HG03442 (cell line): ENCODE data around the gene CACNA2D4.

Experiments
- ATAC-seq: cut with Tn5 transposase; IDR thresholded peaks from one replicate; pipeline ENCODE4 v1.9.1; 2021; ENCODE audit warnings: mild to moderate bottlenecking, moderate library complexity; ENCODE audit not compliant: unreplicated experiment

CACNA2D4 gene

DNA sequence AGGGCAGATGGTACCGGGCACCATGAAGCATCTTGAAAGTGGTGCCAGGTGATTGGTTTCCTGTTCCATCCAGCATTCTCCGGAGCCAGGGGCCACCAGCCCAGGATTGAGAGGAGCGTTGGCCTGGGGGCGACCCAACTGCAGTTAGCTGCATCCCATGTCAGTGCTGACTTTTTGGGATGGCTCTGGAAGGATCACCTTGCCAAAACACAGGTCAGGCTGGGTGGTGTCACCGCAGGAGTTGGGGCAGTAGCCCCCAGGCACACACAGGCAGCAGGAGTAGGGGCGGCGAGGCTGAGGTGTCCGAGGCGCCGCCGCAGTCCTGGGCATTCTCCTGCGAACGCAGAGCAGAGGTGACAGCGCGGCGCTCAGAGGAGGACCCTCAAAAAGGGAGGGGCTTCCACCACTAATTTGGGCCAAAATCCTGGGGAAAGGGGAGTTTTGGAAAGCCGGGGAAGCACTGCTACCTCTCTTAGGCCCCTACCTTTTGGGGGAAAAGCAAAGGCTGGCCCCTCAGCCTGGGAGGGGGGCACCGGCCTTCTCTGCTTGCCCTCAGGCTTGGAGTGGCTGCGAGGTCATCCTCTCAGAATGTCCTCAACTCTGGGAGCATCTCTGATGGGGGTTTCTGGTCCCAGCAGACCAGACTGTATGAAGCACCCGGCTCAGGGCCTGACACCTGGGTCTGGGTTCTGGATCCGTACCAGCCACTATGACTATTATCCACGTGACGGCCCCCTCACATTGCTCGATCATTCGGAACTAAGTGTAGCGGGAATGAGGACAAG, 124.8 kb downstream of the CACNA2D4 start:
- no peak for ATAC-seq

DNA sequence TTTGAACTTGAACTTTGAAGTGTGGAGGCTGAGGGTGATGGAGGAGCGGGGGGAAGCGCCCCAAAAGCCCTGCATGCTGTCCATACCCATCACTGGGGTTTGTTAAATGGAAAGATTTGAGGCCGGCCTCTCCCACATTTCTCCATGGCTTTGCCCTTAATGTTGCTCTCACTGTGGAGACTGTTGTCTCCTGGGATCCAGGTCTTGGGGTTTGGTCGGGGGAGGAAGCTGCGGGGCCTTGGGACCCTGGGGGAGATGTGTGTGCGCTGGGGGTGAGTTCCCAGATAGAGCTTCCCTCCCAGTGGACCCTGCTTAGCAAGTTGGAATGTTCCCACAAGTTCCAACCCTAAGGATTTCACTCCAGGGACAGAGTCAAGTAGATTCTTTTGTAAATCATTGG, 126.0 kb downstream of the CACNA2D4 start:
- no peak for ATAC-seq

DNA sequence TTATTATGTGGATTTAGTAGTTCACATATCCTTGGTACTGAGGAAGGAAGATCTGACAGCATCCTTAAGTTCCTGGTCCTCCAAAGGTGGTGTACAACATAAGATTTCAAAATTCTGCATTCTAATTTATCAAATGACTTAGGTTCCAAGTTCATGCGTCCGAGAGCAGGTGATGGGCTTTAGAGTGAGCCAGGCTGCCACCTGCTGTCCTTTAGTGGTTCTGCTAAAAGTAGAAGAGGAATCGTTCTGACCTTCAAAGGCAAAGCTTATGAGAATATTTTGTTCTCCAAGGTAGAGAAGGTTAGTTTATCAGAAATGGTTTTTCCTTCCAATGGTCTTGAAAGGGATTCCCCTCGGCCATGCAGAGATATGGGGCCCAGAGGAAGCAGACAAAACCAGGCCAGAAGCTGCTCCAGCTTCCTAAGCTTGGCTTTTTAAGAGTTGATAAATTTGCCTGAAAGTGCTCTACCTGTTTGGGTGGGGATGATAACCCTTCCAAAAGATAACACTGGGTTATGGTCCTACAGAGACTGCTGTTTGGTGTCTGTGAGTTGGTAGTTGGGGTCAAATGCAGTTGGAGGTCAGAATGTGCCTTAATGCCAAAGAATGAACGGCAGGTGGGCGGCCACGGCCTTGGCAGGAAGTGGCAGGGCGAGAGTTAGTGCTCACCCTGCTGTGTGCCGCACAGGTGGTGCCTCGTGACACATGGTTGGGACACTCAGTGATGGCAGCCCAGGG, 127.2 kb downstream of the CACNA2D4 start:
- ATAC-seq: no peak

DNA sequence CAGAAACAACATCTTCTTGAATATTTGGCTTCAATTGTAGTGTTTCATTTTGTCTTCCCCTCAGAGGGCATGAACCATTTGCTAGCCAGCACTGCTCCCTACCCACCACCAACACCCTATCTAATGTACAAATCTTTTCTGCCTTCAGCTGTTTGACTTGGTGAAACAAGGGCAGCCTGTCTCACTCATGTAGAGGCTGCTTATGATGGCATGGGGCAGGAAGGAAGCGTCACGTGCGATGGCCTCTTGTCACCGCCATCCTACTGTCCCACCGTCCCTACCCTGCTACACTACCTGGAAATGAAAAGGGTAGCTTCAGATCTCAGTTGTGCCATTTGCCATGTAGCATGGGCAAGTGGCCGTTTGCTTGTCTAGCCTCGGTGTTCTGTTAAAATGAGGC, 128.0 kb downstream of the CACNA2D4 start:
- no peak for ATAC-seq

DNA sequence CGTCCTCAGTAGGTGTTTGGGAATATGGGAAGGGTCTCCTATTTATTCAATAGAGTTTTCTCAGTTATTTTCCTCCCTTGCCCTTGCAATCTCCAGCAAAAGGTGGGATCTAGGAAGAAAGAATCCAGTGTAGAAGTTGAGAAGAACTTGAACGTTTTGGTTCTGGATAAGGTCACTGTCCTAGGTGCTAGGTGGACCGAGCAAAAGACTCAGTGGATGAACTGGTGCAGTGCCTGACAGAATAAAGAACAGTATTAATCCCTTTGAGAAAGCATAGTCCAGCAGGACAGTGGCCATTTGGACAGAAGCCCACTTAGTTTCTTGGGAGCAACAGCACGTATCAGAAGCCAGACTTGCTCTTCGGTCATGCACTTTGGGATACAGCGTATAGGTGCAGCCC, 130.7 kb downstream of the CACNA2D4 start:
- ATAC-seq: no peak

DNA sequence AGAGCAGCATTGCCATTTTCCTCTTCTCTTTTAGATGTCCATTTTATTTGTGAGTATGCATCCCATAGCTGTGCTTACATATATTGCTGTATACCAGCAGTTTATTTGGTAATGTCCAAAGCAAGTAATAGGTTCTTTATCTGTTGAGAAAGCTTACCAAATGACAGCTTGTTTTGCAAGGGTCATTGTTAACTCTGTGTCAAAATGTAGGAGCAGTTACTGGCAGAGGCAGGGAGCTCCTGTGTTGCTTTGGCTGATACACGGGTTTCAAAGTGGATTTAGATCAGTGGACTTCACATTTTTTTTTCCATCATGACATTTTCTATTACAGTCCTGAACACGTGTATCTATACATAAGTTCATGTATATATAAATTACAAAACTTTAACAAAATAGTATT, 136.2 kb downstream of the CACNA2D4 start:
- ATAC-seq: no peak

DNA sequence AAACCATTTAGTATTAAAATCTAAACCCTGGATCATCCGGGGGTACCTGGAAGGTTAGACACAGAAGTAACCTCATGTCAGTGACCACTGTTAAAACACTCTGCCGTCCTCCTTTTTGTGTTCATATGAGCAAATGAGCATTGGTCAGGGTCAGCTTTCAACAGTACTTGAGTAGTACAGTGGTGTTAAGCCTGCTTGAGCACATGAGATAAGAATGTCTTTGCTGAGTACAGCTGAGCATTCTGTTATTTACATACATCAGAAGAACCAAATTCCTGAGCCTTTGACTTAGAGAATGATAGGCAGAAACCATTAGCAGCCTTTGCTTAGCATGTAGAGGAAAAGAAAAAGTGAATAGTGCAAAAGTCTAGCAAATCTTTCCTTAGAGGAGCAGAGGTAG, 136.7 kb downstream of the CACNA2D4 start:
- no peak for ATAC-seq

DNA sequence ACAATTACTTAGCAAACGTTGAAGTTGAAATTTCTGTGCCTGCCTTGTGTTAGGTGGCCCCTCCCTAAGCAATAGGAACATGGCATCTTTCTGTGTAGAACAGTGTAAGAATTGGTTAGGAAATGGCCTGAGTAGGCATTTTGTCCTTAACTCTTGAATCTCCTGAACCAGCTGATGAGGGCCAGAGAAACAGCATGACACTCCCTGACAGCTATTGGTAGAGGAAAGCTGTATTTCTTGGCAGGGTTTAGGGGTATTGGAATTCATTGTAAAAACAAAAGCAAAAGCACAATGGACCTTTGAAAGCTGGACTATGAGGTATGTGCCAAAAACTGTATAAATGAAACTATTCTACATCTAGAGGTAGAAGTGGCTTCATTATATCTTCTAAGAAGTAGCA, 138.7 kb downstream of the CACNA2D4 start:
- ATAC-seq: no peak

DNA sequence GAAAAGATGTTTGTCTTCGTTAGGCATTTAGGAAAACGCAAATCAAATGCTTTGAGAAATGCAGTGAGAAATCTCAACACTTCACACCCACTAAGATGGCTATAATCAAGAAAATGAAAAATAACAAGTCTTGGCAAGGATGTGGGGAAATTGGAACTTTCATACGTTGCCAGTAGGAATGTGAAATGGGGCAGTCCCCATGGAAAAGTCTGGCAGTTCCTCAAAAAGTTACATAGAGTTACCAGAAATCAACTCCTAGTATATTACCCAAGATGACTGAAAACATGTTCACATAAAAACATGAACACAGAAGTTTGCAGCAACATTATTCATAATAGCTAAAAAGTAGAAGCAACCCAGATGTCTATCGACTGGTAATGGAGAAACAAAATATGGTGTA, 139.5 kb downstream of the CACNA2D4 start:
- ATAC-seq: no peak

DNA sequence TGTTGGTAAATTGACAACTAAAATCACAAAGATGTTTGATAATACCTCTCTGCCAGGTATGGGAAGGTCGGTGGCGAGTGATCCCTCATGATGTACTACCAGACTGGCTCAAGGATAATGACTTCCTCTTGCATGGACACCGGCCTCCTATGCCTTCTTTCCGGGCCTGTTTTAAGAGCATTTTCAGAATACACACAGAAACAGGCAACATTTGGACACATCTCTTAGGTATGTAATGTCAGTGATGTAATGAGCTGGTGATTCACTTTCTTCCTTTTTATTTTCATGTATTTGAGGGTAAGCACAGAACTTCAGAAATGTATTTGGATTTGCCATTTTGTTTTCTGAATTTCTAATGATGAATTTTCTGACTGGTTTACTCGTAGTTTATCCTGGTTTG, 140.7 kb downstream of the CACNA2D4 start:
- no peak for ATAC-seq

DNA sequence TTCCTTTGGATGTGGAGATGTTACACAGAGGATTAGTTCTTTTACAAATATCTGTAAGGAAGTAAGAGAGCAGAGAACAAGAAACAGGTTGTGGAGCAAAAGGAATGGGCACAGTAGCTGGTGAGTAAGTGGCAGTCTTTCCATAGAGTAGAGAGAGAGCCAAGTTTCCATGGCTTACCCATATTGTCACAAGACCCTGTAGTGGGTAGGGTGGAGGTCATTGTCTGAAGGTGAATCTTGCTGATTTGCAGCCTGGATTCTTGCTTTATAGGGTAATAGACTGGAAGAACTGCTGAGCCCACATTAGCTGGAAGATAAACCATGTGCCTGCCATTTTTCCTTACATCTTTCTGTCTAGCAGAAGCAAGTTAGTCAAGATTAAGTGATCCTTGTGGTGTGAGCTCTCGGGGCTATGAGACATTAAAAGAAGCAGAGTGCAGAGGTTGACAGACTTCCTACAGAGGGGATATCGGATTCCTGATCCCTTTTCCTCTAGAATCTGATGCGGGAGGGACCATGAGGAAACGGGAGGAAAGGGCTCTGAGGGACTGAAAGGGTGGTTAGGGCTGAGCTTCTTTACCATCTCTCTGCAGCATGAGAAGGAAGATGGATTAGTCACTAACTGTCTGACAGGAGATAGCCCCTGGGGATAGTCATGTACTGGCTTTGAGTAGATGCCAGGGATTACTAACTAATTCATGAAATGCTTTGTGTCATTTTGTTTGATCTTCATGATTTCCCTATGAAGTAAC, 142.1 kb downstream of the CACNA2D4 start:
- ATAC-seq: no peak

DNA sequence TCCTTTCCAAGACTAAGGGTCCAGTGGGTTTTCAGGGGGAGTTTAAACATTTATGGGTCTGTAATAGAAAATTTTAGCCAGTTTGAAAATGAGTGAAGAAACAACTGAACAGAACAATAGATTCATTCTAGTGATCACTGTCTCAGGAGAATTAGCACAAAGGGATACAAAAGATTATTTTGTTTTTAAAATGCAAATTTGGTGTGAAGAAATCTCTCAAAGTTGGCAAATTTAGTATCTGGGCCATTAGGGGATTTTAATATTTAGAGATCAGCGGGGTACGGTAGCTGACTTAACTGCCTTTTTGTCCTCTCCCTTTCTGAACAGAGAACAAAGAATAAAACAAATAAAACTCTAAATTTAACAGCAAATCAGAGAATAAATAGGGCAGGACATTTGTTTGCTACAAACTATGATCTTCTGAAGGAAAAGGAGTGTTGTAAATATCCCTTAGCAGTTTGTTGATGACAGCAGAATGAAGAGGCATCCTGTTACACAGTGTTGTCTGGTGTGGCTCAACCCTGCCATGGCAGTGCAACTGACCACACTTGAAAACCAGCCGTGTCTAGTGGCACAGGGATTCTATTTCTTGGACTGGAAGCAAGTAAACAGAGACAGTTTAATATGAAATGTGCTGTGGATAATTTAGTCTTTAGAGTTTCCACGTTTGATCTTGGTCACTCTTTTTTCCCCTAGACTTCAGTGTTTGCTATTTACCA, 144.4 kb downstream of the CACNA2D4 start:
- ATAC-seq: no peak

DNA sequence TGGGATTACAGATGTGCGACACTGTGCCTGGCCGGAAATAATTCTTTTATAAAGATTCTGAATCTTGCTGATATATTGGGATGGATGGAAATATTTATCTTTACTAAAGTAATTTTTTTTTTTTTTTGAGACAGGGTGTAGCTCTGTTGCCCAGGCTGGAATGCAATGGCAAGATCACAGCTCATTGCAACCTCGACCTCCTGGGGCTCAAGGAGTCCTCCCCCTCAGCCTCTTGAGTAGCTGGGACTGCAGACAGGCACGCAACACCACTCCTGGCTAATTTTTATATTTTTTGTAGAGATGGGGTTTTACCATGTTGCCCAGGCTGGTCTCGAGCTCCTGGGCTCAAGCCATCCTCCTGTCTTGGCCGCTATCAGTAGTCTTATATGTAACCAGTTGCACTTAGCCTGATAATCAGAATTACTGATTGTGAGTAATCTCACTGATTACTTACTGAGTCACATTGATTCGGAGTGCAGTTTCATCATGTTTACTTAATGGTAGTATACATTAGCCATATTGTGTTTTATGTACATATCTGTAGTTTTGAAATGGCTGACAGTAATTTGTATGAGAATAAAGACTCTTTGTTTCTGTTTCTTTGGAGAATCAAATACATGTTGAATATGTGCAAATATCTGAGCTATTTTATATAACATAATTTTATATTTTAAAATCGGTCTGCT, 148.5 kb downstream of the CACNA2D4 start:
- no peak for ATAC-seq

DNA sequence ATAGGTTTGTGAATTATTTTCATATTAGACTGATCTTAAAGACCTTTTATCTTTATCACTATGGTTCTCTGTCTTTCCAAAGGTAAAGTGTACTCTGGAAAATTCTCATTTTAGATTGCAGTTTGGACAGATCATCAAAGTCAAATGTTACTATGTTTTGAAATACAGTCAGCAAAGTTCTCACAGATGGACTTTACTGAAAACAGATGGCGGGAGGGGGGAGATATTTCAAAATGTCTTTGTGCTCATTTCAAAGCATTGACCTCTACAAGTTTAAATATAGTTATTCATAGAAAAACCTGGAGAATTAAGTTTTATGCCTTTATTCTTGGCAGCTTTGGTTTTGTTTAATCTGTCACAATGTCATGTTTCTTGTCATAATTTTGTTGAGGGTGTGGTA, 149.8 kb downstream of the CACNA2D4 start:
- no peak for ATAC-seq

DNA sequence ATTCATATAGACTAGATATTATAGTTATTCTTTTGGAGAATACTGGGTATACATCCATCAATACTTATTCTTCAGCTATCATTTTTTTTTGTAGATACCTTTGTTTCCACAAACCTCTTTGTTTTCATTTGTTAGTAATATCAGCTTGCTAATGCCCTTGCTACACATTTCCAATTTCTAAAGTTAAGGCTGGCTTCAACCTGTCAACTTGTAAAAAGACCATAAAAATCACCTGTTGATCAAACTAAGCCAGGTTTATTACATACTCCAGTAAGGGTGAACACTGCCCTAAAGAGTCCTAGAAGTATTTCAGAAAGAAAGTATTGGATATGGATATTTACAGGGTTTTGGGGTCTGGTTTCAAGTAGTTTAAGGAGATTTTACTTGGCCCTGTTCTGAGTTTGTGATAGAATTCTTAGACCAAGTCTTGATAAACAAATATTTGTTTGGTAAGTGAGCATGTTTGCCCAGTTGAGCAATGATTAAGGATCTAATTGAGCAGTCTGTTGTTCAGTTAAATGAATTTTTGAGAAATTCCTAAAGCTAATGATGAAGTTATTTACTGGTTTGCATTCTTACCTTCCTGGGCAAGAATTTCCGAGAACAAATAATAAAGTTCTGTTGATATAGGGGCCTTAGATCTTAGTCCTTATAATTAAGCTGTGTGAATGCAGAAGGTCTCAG, 150.9 kb downstream of the CACNA2D4 start:
- no peak for ATAC-seq

DNA sequence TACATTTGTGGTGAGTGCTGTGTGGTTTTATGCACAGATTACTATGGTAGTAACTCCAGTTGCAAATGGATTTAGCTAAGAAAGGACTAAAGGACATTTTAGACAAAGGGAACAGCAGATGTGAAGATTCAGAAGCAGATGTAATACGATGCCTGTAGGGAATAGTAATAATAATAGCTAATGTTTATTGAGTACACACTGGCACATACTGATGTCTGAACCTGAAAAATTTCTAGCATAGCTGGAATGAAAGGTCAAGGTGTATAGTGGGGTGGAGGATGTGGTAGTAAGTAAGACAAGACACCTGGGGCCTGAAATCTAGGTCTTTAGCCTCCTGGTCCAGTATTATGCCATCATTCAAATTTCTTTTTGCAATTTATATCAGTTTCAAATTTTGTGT, 152.3 kb downstream of the CACNA2D4 start:
- ATAC-seq: no peak

DNA sequence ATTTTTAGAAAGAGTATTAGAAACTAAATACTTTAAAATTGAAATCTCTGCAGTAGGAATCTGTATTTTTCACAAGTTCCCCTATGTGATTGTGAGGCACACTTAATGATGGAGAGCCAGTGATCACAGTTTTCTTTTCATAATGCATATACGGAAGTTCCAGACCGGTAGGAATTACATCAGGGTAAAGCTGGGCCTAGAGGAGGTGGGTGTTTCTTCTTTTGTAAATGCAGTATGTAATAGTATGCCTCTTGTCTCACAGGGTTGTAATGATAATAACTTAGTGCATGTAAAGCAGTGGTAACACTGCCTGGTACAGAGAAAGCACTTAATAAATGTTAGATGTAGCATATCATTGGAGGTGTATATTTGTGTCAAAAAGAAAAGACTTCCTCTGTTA, 155.3 kb downstream of the CACNA2D4 start:
- ATAC-seq: no peak

DNA sequence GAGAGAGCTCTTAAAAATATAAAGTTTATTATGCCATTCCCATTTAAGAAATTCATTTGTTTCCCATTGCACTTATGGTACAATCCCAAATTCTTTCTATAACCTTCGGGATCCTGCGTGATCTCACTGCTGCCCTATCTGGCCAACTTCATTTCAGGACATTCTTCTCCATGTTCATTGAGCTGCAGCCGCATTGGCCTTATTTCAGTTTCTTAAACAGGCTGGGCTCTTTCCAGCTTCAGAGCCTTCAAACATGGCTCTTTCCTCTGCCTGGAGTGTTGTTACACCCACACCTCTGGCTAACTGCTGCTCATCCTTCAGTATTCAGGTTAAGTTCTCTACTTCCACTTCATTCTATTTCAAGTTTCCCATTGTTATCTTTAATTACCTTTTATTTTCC, 156.6 kb downstream of the CACNA2D4 start:
- ATAC-seq: no peak

DNA sequence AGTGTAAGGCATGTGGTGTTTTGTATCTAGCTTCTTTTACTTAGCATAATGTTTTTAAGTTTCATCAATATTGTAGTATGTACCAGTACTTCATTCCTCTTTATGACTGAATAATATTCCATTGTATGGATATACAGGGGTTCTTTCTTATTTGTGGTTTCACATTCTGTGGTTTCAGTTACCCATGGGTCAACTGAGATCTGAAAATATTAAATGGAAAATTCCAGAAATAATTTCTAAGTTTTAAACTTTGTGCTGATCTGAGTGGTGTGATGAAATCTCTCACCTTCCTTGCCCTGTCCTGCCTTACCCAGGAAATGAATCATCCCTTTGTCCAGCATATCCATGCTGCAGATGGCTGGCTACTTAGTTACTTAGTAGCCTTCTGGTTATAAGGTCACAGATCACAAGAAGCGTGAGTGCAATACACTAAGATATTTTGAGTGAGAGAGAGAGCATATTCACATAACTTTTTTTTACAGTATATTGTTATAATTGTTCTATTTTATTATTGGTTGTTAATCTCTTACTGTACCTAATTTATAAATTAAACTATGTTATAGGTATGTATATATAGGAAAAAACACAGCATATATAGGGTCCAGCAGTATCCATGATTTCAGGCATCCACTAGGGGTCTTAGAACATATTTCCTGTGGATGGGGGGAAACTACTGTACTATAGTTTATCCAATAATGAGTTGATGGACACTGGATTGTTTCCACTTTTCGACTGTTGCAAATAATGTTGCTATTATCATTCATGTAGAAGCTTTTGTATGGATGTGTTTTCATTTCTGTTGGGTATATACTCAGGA, 157.7 kb downstream of the CACNA2D4 start:
- ATAC-seq: no peak
